ENCODE data around the gene RNF112. TPM values are rescaled to one million over a fixed set of nuclear protein-coding genes. Genes with fewer than 3 reads are reported as not detected.
"Not testable (repeated sequence)": the region's sequence is repeated elsewhere in the genome, so short reads cannot be mapped to it uniquely, and the experiment has no call there.

RNF112 gene
- total RNA-seq, 1 donor from 2014 or later: 26.1 TPM

- no peak for FAIRE-seq
- DNase-seq (ENCODE audit: low spot score in 2 of 2): no peak
These were observed 941 bp upstream of the RNF112 start for GRCh38 chr17:19410091-19410490.

- DNase-seq (ENCODE audit: low spot score in 2 of 2): no peak
- FAIRE-seq: no peak
These were observed 599 bp downstream of the RNF112 start for GRCh38 chr17:19411631-19412030.

GRCh38 chr17:19412510-19412909, 1.5 kb downstream of the RNF112 start:
- FAIRE-seq: no peak
- no peak for DNase-seq (ENCODE audit: low spot score in 2 of 2)

GRCh38 chr17:19412984-19413383, 2.0 kb downstream of the RNF112 start:
- no peak for DNase-seq (ENCODE audit: low spot score in 2 of 2)
- no peak for FAIRE-seq

DNA sequence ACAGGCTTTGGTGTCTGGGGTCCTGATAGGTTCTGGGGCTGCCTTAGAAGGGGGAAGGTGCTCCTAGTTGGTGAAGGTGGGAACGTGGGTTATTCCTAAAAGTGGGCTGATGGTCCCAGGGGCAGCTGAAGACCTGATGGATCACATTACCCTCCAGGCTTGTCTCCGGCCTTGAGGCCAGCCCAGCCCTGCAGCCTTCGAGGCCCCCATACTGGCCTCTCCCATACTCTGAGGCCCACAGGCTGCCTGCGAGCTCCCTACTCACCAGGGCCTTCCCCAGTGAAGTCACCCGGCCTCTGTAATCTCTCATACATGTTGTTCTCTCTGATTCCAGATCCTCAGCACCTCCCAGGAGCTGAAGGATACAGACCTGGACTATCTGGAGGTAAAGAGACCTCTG, 2.7 kb downstream of the RNF112 start:
- FAIRE-seq (no peak), DNase-seq (ENCODE audit: low spot score in 2 of 2) (no peak)

DNA sequence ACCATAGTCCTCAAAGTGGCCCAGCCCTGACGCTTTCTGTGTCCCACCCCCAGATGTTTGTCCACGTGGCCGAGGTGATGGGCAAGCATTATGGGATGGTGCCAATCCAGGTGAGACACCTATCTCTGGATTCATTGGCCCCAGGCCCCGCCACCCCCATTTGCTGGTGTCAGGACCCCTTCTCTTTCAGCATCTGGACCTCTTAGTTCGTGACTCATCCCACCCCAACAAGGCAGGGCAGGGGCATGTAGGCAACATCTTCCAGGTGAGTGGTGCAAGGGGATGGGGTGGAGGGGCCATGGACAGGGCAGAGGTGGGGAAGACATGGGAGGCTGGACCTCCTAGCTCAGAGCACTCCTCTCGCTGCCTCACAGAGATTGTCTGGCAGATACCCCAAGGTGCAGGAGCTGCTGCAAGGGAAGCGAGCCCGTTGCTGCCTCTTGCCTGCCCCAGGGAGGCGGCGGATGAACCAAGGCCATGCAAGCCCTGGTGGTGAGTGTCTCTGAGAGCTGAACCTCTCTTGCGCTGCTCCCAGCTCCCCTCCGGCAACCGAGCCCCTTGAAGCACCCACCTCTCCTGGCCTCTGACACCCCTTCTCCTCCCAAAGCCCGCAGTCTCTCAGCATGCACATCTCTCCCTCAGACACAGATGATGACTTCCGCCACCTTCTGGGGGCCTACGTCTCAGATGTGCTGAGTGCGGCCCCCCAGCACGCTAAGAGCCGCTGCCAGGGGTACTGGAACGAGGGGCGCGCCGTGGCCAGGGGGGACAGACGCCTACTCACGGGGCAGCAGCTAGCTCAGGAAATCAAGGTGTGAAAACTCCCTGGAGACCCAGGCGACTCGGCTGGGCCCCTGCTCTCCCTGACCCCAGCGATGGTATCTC, 3.6 kb downstream of the RNF112 start:
- FAIRE-seq (no peak), DNase-seq (ENCODE audit: low spot score in 2 of 2) (no peak)

GRCh38 chr17:19415311-19415710, 4.3 kb downstream of the RNF112 start:
- FAIRE-seq: no peak
- no peak for DNase-seq (ENCODE audit: low spot score in 2 of 2)

DNA sequence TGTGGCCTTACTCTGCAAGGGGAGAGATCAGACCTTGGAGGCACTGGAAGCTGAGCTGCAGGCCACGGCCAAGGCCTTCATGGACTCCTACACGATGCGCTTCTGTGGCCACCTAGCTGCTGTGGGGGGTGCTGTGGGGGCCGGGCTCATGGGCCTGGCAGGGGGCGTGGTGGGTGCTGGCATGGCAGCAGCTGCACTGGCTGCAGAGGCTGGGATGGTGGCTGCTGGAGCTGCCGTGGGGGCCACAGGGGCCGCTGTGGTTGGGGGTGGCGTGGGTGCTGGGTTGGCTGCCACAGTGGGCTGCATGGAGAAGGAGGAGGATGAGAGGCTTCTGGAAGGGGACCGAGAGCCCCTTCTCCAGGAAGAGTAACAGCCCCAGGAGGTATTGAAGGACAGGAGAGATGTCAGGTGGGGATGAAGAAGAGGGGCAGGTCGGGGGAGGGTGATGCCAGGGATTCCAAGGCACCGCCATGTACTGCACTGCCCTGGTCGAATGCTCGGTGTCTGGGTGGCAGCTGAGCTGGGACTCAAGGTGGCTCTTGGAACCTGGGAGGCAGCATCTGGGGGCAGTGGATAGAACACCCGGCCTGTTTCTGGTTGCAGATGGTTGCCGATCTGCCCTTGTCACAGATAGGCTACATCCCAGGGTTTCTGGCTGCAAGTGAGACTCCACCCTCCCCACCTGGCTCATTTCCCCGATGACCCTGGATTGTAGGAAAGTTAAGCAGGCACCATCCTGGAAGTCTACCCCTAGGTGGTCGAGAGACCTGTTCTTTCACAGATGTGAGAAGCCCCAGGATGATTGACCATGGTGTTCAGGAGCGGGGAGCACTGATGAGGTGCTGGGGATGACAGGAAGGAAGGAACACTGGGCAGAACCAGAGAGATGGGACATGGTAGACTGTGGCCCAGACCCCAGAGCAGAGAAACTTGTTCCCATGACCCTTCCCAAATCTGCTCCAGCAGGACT, 5.1 kb downstream of the RNF112 start:
- no peak for FAIRE-seq
- no peak for DNase-seq (ENCODE audit: low spot score in 2 of 2)

GRCh38 chr17:19417611-19418010, 6.6 kb downstream of the RNF112 start:
- DNase-seq (ENCODE audit: low spot score in 2 of 2) (no peak), FAIRE-seq (no peak)

- DNase-seq (ENCODE audit: low spot score in 2 of 2): no peak
- FAIRE-seq: no peak
These were observed 7.4 kb downstream of the RNF112 start for GRCh38 chr17:19418251-19418992.

- no peak for DNase-seq (ENCODE audit: low spot score in 2 of 2)
- FAIRE-seq: no peak
These were observed 10.2 kb downstream of the RNF112 start for GRCh38 chr17:19421219-19421618.

- DNase-seq (ENCODE audit: low spot score in 2 of 2) (no peak), FAIRE-seq (no peak)
These were observed 10.9 kb downstream of the RNF112 start for GRCh38 chr17:19421926-19422325.

GRCh38 chr17:19424934-19425868, 14.2 kb downstream of the RNF112 start:
- FAIRE-seq (no peak), DNase-seq (ENCODE audit: low spot score in 2 of 2) (no peak)

DNA sequence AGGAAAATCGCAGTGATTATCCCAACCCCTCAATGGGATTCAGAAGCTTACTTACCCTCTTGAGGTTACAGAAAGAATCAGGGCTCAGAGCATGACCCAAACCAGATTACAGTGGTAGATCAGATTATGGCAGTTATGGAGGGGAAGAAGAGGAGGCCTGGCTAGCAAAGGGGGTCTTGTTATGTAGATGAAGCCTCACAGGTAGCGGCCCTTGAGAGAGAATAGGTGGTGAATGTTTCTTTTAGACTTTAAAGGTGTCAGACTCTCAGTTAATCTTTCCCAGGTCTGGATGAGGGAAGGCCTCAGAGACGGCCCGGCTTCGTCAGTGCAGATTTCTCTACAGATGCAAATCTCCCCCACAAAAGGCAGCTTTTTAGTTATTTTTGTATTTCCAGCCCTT, 15.6 kb downstream of the RNF112 start:
- DNase-seq (ENCODE audit: low spot score in 2 of 2) (no peak), FAIRE-seq (no peak)

DNA sequence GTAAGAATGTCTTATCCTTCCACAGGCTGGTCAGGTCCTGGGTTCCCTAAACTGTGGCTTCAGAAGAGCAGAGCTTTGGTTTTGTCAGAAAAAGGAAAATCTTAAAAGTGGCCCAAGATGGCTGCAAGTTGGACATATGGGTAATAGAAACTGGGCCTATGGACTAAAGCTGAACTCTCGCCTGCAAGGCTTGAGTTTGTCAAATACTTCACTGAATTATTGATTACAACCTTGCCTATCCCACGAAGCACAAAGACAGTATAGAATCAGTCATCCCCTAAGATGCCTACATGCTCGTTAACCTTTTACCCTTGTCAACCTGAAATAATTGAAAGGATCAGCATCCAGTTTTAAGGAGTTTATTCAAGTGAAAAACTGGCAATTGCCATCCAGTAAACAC, 20.7 kb downstream of the RNF112 start:
- DNase-seq (ENCODE audit: low spot score in 2 of 2) (no peak), FAIRE-seq (no peak)

GRCh38 chr17:19433255-19433654, 22.2 kb downstream of the RNF112 start:
- no peak for FAIRE-seq
- DNase-seq (ENCODE audit: low spot score in 2 of 2): no peak

- DNase-seq (ENCODE audit: low spot score in 2 of 2): no peak
- no peak for FAIRE-seq
These were observed 22.8 kb downstream of the RNF112 start for GRCh38 chr17:19433727-19434340.

- FAIRE-seq (no peak), DNase-seq (ENCODE audit: low spot score in 2 of 2) (no peak)
These were observed 29.4 kb downstream of the RNF112 start for GRCh38 chr17:19440421-19440820.

GRCh38 chr17:19441288-19441687, 30.3 kb downstream of the RNF112 start:
- not testable (repeated sequence) for DNase-seq (ENCODE audit: low spot score in 2 of 2); FAIRE-seq
